Colonic mucosa (tissue), 4 donors: Measurements from ENCODE around the gene DMD. TPM values are rescaled to one million over a fixed set of nuclear protein-coding genes. Genes with fewer than 3 reads are reported as not detected.

Source experiments
- DNase-seq: peaks from one replicate; pipeline ENCODE4 v3.0.0-alpha.2; 2020
- H3K27ac ChIP-seq: fragments of 200-600 bp; one replicate; pipeline ENCODE4 v1.8.0; 2021
- H3K27me3 ChIP-seq: fragments of 200-600 bp; one replicate; pipeline ENCODE4 v1.8.0; 2021
- H3K36me3 ChIP-seq: fragments of 200-600 bp; one replicate; pipeline ENCODE4 v1.8.0; 2021
- H3K4me1 ChIP-seq: fragments of 200-600 bp; one replicate; pipeline ENCODE4 v1.8.0; 2021; ENCODE audit warnings: mild to moderate bottlenecking
- H3K4me3 ChIP-seq: fragments of 200-600 bp; one replicate; pipeline ENCODE4 v1.8.0; 2021
- H3K9ac ChIP-seq, 2 donors: one replicate each; pipeline ENCODE4 v1.7.0; 2013; ENCODE audit warnings: control low read depth in 2 of 2, low read depth in 2 of 2, low read length in 2 of 2
- H3K9me3 ChIP-seq: fragments of 200-600 bp; one replicate; pipeline ENCODE4 v1.8.0; 2021
- CTCF ChIP-seq: fragments of 200-600 bp; IDR thresholded peaks from one replicate; pipeline ENCODE4 v1.8.0; 2022; ENCODE audit warnings: antibody characterized with exemption, mild to moderate bottlenecking
- intact Hi-C: fragments of 100-400 bp; cut with DNase I; formaldehyde crosslinking; loops from one replicate; pipeline ENCODE4 v1.14.1; 2022
- total RNA-seq, 2 donors: library from RNA; stranded (reverse); fragmentation: NEBNext Ultra II Directional in 1 of 2; extraction: Animal tissue kit (Norgen Biotek cat#: 25700) in 1 of 2; gene quantifications; one replicate each; pipeline ENCODE4 v1.2.1, GENCODE V29; 2021
- donor health status: healthy.
- donor health status: DM: no; HTN: no; CAD: no.
- donor health status: DM: no; HTN: no; CAD: no.

DMD gene
- total RNA-seq, 2 donors from 2014 or later, result 7.3 to 24.5 TPM

GRCh38 chrX:31543634-31544033, 1667.7 kb downstream of the DMD start:
- TF ChIP-seq CTCF, result no peak
- Histone ChIP-seq H3K4me1 (no peaks in the 10 kb centered on the region), H3K9ac (no peak overlapping the region), H3K4me3 (no peak overlapping the region), H3K9me3 (no peaks in the 10 kb centered on the region), H3K27ac (no peak overlapping the region), H3K36me3 (no peaks in the 10 kb centered on the region), H3K27me3 (peaks cover 6% of the 10 kb centered on the region)
- intact Hi-C loops, result no loop called here
- DNase-seq, result no peak

GRCh38 chrX:31542566-31542965, 1668.8 kb downstream of the DMD start:
- Histone ChIP-seq H3K4me3 (no peak overlapping the region), H3K9me3 (no peaks in the 10 kb centered on the region), H3K4me1 (no peaks in the 10 kb centered on the region), H3K9ac (no peak overlapping the region), H3K36me3 (no peaks in the 10 kb centered on the region), H3K27me3 (peaks cover 6% of the 10 kb centered on the region), H3K27ac (no peak overlapping the region)
- no peak for TF ChIP-seq CTCF
- no peak for DNase-seq
- intact Hi-C loops, result no loop called here

GRCh38 chrX:31540313-31540712, 1671.0 kb downstream of the DMD start:
- Histone ChIP-seq H3K4me3 (no peak overlapping the region), H3K4me1 (no peaks in the 10 kb centered on the region), H3K36me3 (no peaks in the 10 kb centered on the region), H3K9ac (no peak overlapping the region), H3K27me3 (peaks cover 3% of the 10 kb centered on the region), H3K9me3 (no peaks in the 10 kb centered on the region), H3K27ac (no peak overlapping the region)
- no peak for DNase-seq
- TF ChIP-seq CTCF, result no peak
- intact Hi-C loops, result no loop called here

GRCh38 chrX:31527455-31528126, 1683.8 kb downstream of the DMD start:
- TF ChIP-seq CTCF, result no peak
- Histone ChIP-seq H3K9me3 (no peaks in the 10 kb centered on the region), H3K4me1 (no peaks in the 10 kb centered on the region), H3K27ac (no peak overlapping the region), H3K27me3 (no peaks in the 10 kb centered on the region), H3K4me3 (no peak overlapping the region), H3K9ac (no peak overlapping the region), H3K36me3 (no peaks in the 10 kb centered on the region)
- no peak for DNase-seq
- intact Hi-C loops, result no loop called here

- no peak for TF ChIP-seq CTCF
- H3K36me3 ChIP-seq, result no peaks in the 10 kb centered on the region
- DNase-seq, result no peak
- H3K4me1 ChIP-seq, result no peaks in the 10 kb centered on the region
- H3K9ac ChIP-seq, result no peak overlapping the region
- H3K9me3 ChIP-seq, result no peaks in the 10 kb centered on the region
- no peak overlapping the region for H3K27ac ChIP-seq
- intact Hi-C loops, result no loop called here
- H3K27me3 ChIP-seq, result no peaks in the 10 kb centered on the region
- no peak overlapping the region for H3K4me3 ChIP-seq
These were observed 1687.3 kb downstream of the DMD start for GRCh38 chrX:31523884-31524536.
